Measurements from ENCODE around the gene HOXC11.

Gene HOXC11

DNA sequence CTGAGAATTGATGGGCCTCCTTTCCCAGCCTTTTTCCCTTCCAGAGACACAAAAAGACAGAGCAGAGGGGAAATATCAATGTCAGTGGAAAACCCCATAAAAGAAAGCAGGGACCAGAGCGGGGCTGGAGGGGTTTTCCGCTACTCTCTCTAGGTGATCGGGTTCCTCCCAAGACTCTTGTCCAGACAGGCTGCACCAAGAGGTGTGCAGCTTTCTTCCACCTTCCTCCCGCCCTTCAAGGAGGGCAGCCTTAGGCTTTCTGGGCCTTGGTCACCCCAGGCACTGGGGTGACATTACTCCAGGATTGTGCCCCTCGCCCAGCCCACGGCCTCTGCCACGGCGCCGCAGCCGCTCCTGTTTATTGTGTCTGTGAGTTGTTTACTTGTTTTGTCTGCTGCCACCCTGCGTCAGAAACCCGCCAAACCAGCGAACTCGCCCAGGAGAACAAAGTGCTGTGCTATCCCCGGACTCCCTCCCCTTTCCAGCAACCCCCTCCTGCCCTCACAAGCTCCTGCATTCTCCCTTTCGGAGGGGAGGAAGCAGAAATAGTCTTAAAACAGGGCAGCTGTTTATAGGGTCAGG, 48.6 kb downstream of the HOXC11 start:
- DNase-seq (ENCODE audit: low spot score) = no peak

GRCh38 chr12:54022960-54023884, 50.3 kb downstream of the HOXC11 start:
- no peak for DNase-seq (ENCODE audit: low spot score)

DNA sequence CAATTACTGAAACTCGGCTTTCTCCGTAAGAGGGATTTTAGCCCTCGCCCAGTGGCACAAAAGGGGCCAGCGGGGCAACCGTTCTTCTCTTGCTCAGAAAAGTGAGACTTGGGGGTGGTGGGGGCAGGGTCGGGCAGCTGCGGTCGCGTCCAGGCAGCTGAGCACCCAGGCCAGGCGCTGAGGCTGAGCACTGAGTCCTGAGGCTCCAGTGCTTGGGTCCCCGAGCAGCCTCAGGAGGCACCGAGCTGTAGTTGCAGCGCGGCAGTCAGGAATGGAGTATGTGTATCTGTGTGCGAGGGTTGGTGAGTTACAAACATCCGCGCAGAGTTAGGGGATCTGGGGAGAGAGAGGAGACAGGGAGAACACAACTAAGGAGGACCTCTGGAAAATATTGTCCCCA, 51.2 kb downstream of the HOXC11 start:
- DNase-seq (ENCODE audit: low spot score) = no peak

GRCh38 chr12:54024581-54025305, 51.8 kb downstream of the HOXC11 start:
- no peak for DNase-seq (ENCODE audit: low spot score)

DNA sequence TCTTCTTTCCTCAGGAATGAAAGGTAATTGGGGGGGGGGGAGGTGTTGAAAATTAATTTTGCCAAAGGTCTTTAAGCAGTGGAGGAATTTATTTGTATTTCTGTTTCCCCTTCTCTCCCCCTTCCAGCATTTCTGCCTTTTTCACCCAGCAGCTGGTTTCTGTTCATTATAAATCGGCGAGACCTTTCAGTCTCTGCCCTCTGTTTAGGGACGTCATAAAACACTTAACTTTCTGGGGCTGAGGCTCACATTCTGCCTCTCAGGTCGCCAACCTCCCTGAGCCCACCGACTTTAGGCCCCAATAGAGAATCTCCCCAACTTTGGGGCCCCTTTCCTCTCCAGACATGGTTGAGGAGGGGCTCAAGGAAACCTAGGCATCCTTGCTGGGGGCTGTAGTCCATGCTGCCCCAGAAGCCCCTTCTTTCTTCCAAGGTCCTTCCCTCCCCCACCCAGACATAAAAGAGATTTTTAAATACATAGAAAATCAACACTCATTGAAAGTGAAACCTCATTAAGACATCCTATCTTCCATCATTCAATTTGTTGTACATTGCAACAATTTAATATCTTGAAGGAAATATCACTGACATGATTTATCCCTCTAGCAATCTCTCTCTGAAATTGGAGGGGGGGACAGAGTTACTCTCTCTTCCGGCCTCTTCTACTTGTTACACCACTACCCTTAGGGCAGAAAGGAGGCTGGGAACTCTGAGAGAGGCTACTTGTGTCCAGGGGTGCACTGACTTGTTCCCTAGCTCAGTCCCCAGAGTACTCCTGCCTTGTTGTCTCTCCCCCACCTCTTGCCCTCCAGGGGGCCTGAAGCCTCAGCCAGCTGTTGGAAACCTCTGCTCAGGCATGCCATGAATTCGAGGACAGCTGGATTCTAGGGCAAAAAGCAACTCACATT, 52.8 kb downstream of the HOXC11 start:
- DNase-seq (ENCODE audit: low spot score) = no peak

DNA sequence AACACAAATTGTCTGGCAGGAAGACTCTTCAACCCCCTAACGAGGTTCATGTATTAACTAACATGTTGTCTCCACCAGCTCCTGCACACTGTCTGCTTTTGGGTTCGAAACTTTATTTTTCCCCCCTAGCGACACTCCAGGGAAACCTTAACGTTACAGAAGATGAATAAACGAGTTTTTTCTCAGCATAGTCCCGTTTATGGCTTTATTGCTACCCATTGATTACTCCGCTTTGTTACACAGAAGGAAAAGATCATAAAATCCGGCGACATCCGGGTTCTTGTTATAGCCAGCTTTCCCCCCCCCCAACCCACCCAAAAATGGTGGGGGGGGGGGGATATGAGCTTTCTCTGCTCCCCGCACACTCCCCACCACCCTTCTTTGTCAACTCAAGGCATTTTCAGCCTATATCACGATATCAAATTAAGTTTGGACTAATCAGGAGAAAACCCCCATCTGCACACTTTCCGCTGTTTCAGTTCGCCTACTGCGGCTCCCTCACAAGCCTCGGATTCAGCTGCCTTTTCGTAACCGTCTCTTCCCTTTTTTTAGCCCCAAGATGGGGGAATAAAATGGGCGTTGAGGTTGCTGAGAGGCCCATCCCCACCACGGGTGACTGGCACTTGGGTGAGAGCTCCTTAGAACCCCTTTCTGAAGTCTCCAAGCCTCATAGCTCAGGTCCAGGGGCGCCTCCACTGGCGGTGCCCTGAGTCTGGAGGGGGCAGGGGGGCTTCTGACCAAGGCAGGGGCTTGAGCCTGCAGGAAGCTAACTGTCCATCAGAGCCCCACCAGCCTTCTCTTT, 53.9 kb downstream of the HOXC11 start:
- DNase-seq (ENCODE audit: low spot score) = no peak

All from LoVo (cell line).